ENCODE results near the gene SRSF1. TPM values are rescaled to one million over a fixed set of nuclear protein-coding genes. Genes with fewer than 3 reads are reported as not detected.
"Not testable (repeated sequence)": the region's sequence is repeated elsewhere in the genome, so short reads cannot be mapped to it uniquely, and the experiment has no call there.

Gene SRSF1
- 100 to 1,000 TPM; 325 to 326 TPM for total RNA-seq

- Mint-ChIP-seq H3K9me3 (no peaks in the 10 kb centered on the region), H3K27ac (peak within 1 kb of the TSS; percentile 100), H3K36me3 (peaks cover 58% of the 10 kb centered on the region), H3K4me1 (ENCODE audit: low read depth) (peaks cover 46% of the 10 kb centered on the region), H3K4me3 (peak within 1 kb of the TSS; percentile 99), H3K27me3 (no peaks in the 10 kb centered on the region)
- intact Hi-C loops (cut with micrococcal nuclease), result loop anchor here (1.0 to 5.0 kb wide), 9 partner anchors 8 to 1148 kb away; partner anchors contain the start of genes DYNLL2, MRPS23, PRR11 and SKA2
- POLR2A ChIA-PET, result interaction anchor here (0.6 to 4.0 kb wide), 20 partner anchors 8 to 750 kb away, joined by 3 to 32 read pairs (median 5); partner anchors contain the start of genes DYNLL2, MRPS23 and VEZF1
- DNase-seq, result peak; percentile 99
- CTCF ChIA-PET, result interaction anchor here (0.9 to 2.9 kb wide), 8 partner anchors 11 to 174 kb away, joined by 3 to 27 read pairs (median 4); partner anchors contain the start of genes DYNLL2 and MRPS23
Observed at GRCh38 chr17:58006924-58007780, at the start of gene SRSF1. Gene SRSF1 (minus strand): TSS chr17:58007246. CDS start chr17:58007137, 109 bp downstream.

GRCh38 chr17:58056476-58056875, 49.4 kb upstream of the SRSF1 start:
- H3K9me3 Mint-ChIP-seq, result no peaks in the 10 kb centered on the region
- CTCF ChIA-PET, result no interaction called here

GRCh38 chr17:58054641-58055040, 47.6 kb upstream of the SRSF1 start:
- intact Hi-C loops (cut with micrococcal nuclease), result no loop called here
- ChIA-PET POLR2A (no interaction called here), CTCF (no interaction called here)
- H3K27me3 Mint-ChIP-seq, result no peaks in the 10 kb centered on the region
- no peaks in the 10 kb centered on the region for H3K9me3 Mint-ChIP-seq
- H3K4me1 Mint-ChIP-seq (ENCODE audit: low read depth), result peaks cover 15% of the 10 kb centered on the region
- no peaks in the 10 kb centered on the region for H3K36me3 Mint-ChIP-seq
- no peak overlapping the region for H3K27ac Mint-ChIP-seq
- H3K4me3 Mint-ChIP-seq, result no peak overlapping the region
- DNase-seq, result no peak

More at GRCh38 chr17:58056476-58056875, 49.4 kb upstream of the SRSF1 start:
- Mint-ChIP-seq H3K4me3 (no peak overlapping the region), H3K36me3 (no peaks in the 10 kb centered on the region), H3K27ac (no peak overlapping the region), H3K27me3 (no peaks in the 10 kb centered on the region), H3K4me1 (ENCODE audit: low read depth) (peaks cover 15% of the 10 kb centered on the region)
- intact Hi-C loops (cut with micrococcal nuclease), result no loop called here
- DNase-seq, result no peak
- POLR2A ChIA-PET, result no interaction called here

- intact Hi-C loops (cut with micrococcal nuclease), result no loop called here
- H3K4me1 Mint-ChIP-seq (ENCODE audit: low read depth), result peaks cover 15% of the 10 kb centered on the region
Observed at GRCh38 chr17:58052945-58053715, 46.1 kb upstream of the SRSF1 start.

GRCh38 chr17:58052407-58052806, 45.4 kb upstream of the SRSF1 start:
- Mint-ChIP-seq H3K36me3 (no peaks in the 10 kb centered on the region), H3K27me3 (no peaks in the 10 kb centered on the region), H3K27ac (no peak overlapping the region), H3K9me3 (no peaks in the 10 kb centered on the region), H3K4me3 (no peak overlapping the region), H3K4me1 (ENCODE audit: low read depth) (peaks cover 15% of the 10 kb centered on the region)
- ChIA-PET CTCF (interaction anchor here (0.6 to 1.4 kb wide), 2 partner anchors 219 to 1745 kb away, joined by 3 read pairs; no protein-coding TSS in a partner anchor), POLR2A (interaction anchor here (0.7 kb wide), 1 partner anchor 64 kb away, joined by 3 read pairs; the partner anchor contains the start of gene VEZF1)
- DNase-seq, result no peak
- intact Hi-C loops (cut with micrococcal nuclease), result no loop called here

More at GRCh38 chr17:58052945-58053715, 46.1 kb upstream of the SRSF1 start:
- Mint-ChIP-seq H3K27ac (no peak overlapping the region), H3K9me3 (no peaks in the 10 kb centered on the region), H3K4me3 (no peak overlapping the region), H3K36me3 (no peaks in the 10 kb centered on the region), H3K27me3 (no peaks in the 10 kb centered on the region)
- ChIA-PET CTCF (interaction anchor here (0.6 to 1.4 kb wide), 2 partner anchors 220 to 1744 kb away, joined by 3 read pairs; no protein-coding TSS in a partner anchor), POLR2A (no interaction called here)
- DNase-seq, result peak; percentile 46

- CTCF ChIA-PET, result interaction anchor here (0.6 kb wide), 1 partner anchor 66 kb away, joined by 3 read pairs; no protein-coding TSS in a partner anchor
Observed at GRCh38 chr17:58051468-58051867, 44.4 kb upstream of the SRSF1 start.

GRCh38 chr17:58050966-58051365, 43.9 kb upstream of the SRSF1 start:
- no peak overlapping the region for H3K27ac Mint-ChIP-seq
- ChIA-PET POLR2A (no interaction called here), CTCF (no interaction called here)
- no peaks in the 10 kb centered on the region for H3K9me3 Mint-ChIP-seq
- intact Hi-C loops (cut with micrococcal nuclease), result no loop called here
- peaks cover 3% of the 10 kb centered on the region for H3K27me3 Mint-ChIP-seq
- DNase-seq, result no peak
- no peak overlapping the region for H3K4me3 Mint-ChIP-seq
- H3K36me3 Mint-ChIP-seq, result no peaks in the 10 kb centered on the region
- H3K4me1 Mint-ChIP-seq (ENCODE audit: low read depth), result peaks cover 15% of the 10 kb centered on the region

More at GRCh38 chr17:58051468-58051867, 44.4 kb upstream of the SRSF1 start:
- DNase-seq, result no peak
- H3K9me3 Mint-ChIP-seq, result no peaks in the 10 kb centered on the region
- H3K27ac Mint-ChIP-seq, result no peak overlapping the region
- no peak overlapping the region for H3K4me3 Mint-ChIP-seq
- no peaks in the 10 kb centered on the region for H3K27me3 Mint-ChIP-seq
- H3K36me3 Mint-ChIP-seq, result no peaks in the 10 kb centered on the region
- peaks cover 15% of the 10 kb centered on the region for H3K4me1 Mint-ChIP-seq (ENCODE audit: low read depth)
- POLR2A ChIA-PET, result no interaction called here
- intact Hi-C loops (cut with micrococcal nuclease), result no loop called here

- H3K27ac Mint-ChIP-seq, result no peak overlapping the region
- H3K9me3 Mint-ChIP-seq, result no peaks in the 10 kb centered on the region
- CTCF ChIA-PET, result no interaction called here
- H3K27me3 Mint-ChIP-seq, result peaks cover 3% of the 10 kb centered on the region
- peaks cover 15% of the 10 kb centered on the region for H3K4me1 Mint-ChIP-seq (ENCODE audit: low read depth)
- DNase-seq, result no peak
- POLR2A ChIA-PET, result no interaction called here
- H3K36me3 Mint-ChIP-seq, result no peaks in the 10 kb centered on the region
- intact Hi-C loops (cut with micrococcal nuclease), result no loop called here
- no peak overlapping the region for H3K4me3 Mint-ChIP-seq
Observed at GRCh38 chr17:58049533-58049932, 42.5 kb upstream of the SRSF1 start.

GRCh38 chr17:58047376-58048150, 40.5 kb upstream of the SRSF1 start:
- no peak for DNase-seq
- intact Hi-C loops (cut with micrococcal nuclease), result no loop called here
- no peak overlapping the region for H3K27ac Mint-ChIP-seq
- H3K9me3 Mint-ChIP-seq, result no peaks in the 10 kb centered on the region
- no peak overlapping the region for H3K4me3 Mint-ChIP-seq
- peaks cover 3% of the 10 kb centered on the region for H3K4me1 Mint-ChIP-seq (ENCODE audit: low read depth)
- POLR2A ChIA-PET, result no interaction called here
- peaks cover 13% of the 10 kb centered on the region for H3K27me3 Mint-ChIP-seq
- no peaks in the 10 kb centered on the region for H3K36me3 Mint-ChIP-seq
- CTCF ChIA-PET, result no interaction called here

- H3K27ac Mint-ChIP-seq, result no peak overlapping the region
- CTCF ChIA-PET, result no interaction called here
- H3K36me3 Mint-ChIP-seq, result no peaks in the 10 kb centered on the region
- peaks cover 13% of the 10 kb centered on the region for H3K27me3 Mint-ChIP-seq
- POLR2A ChIA-PET, result no interaction called here
- H3K4me1 Mint-ChIP-seq (ENCODE audit: low read depth), result no peaks in the 10 kb centered on the region
- no peak overlapping the region for H3K4me3 Mint-ChIP-seq
- H3K9me3 Mint-ChIP-seq, result no peaks in the 10 kb centered on the region
- DNase-seq, result no peak
- intact Hi-C loops (cut with micrococcal nuclease), result no loop called here
Observed at GRCh38 chr17:58046239-58047094, 39.4 kb upstream of the SRSF1 start.

- POLR2A ChIA-PET; intact Hi-C loops (cut with micrococcal nuclease); DNase-seq; H3K4me1 Mint-ChIP-seq (ENCODE audit: low read depth); H3K4me3 Mint-ChIP-seq; H3K36me3 Mint-ChIP-seq; CTCF ChIA-PET; H3K9me3 Mint-ChIP-seq; H3K27ac Mint-ChIP-seq: not testable (repeated sequence)
- H3K27me3 Mint-ChIP-seq, result peaks cover 13% of the 10 kb centered on the region
Observed at GRCh38 chr17:58044256-58044655, 37.2 kb upstream of the SRSF1 start.
